H1 (cell line): Measurements from ENCODE around the gene EIF2AK2. TPM values are rescaled to one million over a fixed set of nuclear protein-coding genes. Genes with fewer than 3 reads are reported as not detected.

Experiments used
- CTCF ChIA-PET: fragments of 300-600 bp; sonication (Branson Sonifier 250); formaldehyde crosslinking; loops from one replicate; lab custom pipeline; 2021; ENCODE audit not compliant: partially characterized antibody; lab: Charles Lee
- POLR2A ChIA-PET: fragments of 300-600 bp; sonication (Branson Sonifier 250); formaldehyde crosslinking; loops from one replicate; lab custom pipeline; 2021; ENCODE audit warnings: inconsistent platforms; ENCODE audit not compliant: partially characterized antibody; lab: Charles Lee
- DNase-seq, 2 experiments: peaks; one replicate each; pipeline versions ENCODE4 v3.0.0 to v3.0.0-alpha.2; 2010 to 2022; ENCODE audit warnings: low spot score in 2 of 2, low read depth in 1 of 2, mixed read lengths in 1 of 2
- FAIRE-seq: peaks from 2 replicates; lab custom pipeline; 2011; peaks lifted over from hg19 to GRCh38; lab: Jason Lieb, UNC
- H2AFZ ChIP-seq: 2 replicates; pipeline ENCODE4 v1.8.1; 2012; ENCODE audit warnings: low read length, inconsistent platforms
- H2AK5ac ChIP-seq: 2 replicates; pipeline ENCODE4 v1.6.1; 2013; ENCODE audit warnings: low read depth, low read length
- H2BK120ac ChIP-seq: replicated peaks from 2 replicates; pipeline ENCODE3; 2013; ENCODE audit warnings: low read depth, low read length, inconsistent platforms
- H2BK12ac ChIP-seq: 2 replicates; pipeline ENCODE4 v1.6.1; 2013; ENCODE audit warnings: low read depth, low read length
- H2BK15ac ChIP-seq: 2 replicates; pipeline ENCODE4 v1.6.1; 2013; ENCODE audit warnings: low read length
- H2BK20ac ChIP-seq: 2 replicates; pipeline ENCODE4 v1.6.1; 2013; ENCODE audit warnings: low read length
- H2BK5ac ChIP-seq: 2 replicates; pipeline ENCODE4 v1.6.1; 2013; ENCODE audit warnings: low read depth, low read length
- H3K14ac ChIP-seq: 2 replicates; pipeline ENCODE4 v1.6.1; 2013; ENCODE audit warnings: inconsistent platforms; ENCODE audit not compliant: insufficient read length
- H3K18ac ChIP-seq: 2 replicates; pipeline ENCODE4 v1.6.1; 2013; ENCODE audit warnings: low read length; ENCODE audit errors: extremely low read depth
- H3K23ac ChIP-seq: 2 replicates; pipeline ENCODE4 v1.6.1; 2013; ENCODE audit warnings: inconsistent platforms; ENCODE audit not compliant: insufficient read length
- H3K23me2 ChIP-seq: 2 replicates; pipeline ENCODE4 v1.6.1; 2013; ENCODE audit warnings: low read depth, low read length
- H3K27ac ChIP-seq: 2 replicates; pipeline ENCODE4 v1.6.1; 2011; ENCODE audit warnings: low read depth, low read length, inconsistent platforms
- H3K27me3 ChIP-seq, 4 experiments: replicated peaks in 1 of 4; 1 replicate in 1 of 4; 2 replicates in 3 of 4; pipeline versions ENCODE4 v1.6.1 to v1.8.1; 2011 to 2013; ENCODE audit warnings: low read length in 3 of 4, mild to moderate bottlenecking in 3 of 4, inconsistent platforms in 2 of 4, mixed read lengths in 2 of 4, moderate library complexity in 1 of 4; ENCODE audit not compliant: control insufficient read depth in 3 of 4, insufficient read depth in 3 of 4; ENCODE audit errors: extremely low read depth in 1 of 4
- H3K36me3 ChIP-seq, 4 experiments: 2 replicates each; pipeline versions ENCODE4 v1.6.1 to v1.8.1; 2011 to 2013; ENCODE audit warnings: mild to moderate bottlenecking in 4 of 4, low read length in 3 of 4, moderate library complexity in 2 of 4, control low read depth in 1 of 4, inconsistent platforms in 1 of 4; ENCODE audit not compliant: insufficient read depth in 4 of 4, control insufficient read depth in 2 of 4
- H3K4ac ChIP-seq: replicated peaks from 2 replicates; pipeline ENCODE3; 2013; ENCODE audit warnings: low read length, low read depth, mixed read lengths, inconsistent platforms; ENCODE audit not compliant: insufficient read length
- H3K4me1 ChIP-seq, 4 experiments: replicated peaks in 1 of 4; 1 replicate in 1 of 4; 2 replicates in 3 of 4; pipeline versions ENCODE4 v1.6.1 to v1.8.1; 2011 to 2013; ENCODE audit warnings: low read length in 3 of 4, inconsistent platforms in 2 of 4, mixed read lengths in 1 of 4; ENCODE audit not compliant: insufficient read depth in 4 of 4, control insufficient read depth in 3 of 4
- H3K4me2 ChIP-seq, 2 experiments: 2 replicates each; pipeline versions ENCODE4 v1.6.1 to v1.8.1; 2011 to 2013; ENCODE audit warnings: low read depth in 2 of 2, low read length in 2 of 2, control low read depth in 1 of 2, inconsistent platforms in 1 of 2, mild to moderate bottlenecking in 1 of 2; ENCODE audit not compliant: insufficient read depth in 1 of 2
- H3K4me3 ChIP-seq, 4 experiments: fragments of 200-600, 300-600 bp in 1 of 4; sonication (generic), shearing (Covaris generic), sonication (Bioruptor Twin) in 1 of 4; 2 replicates each; pipeline versions ENCODE4 v1.5.1 to v1.8.1; 2011 to 2016; ENCODE audit warnings: low read length in 4 of 4, low read depth in 3 of 4, control low read depth in 2 of 4, inconsistent platforms in 2 of 4, mild to moderate bottlenecking in 2 of 4, mixed read lengths in 1 of 4, moderate library complexity in 1 of 4; ENCODE audit not compliant: insufficient read depth in 2 of 4; ENCODE audit errors: extremely low read depth in 1 of 4
- H3K56ac ChIP-seq: replicated peaks from 2 replicates; pipeline ENCODE3; 2013; ENCODE audit warnings: low read depth, mild to moderate bottlenecking, mixed read lengths, low read length, inconsistent platforms; ENCODE audit not compliant: insufficient read length
- H3K79me1 ChIP-seq: 2 replicates; pipeline ENCODE4 v1.6.1; 2013; ENCODE audit warnings: low read depth, low read length, control low read depth
- H3K79me2 ChIP-seq, 2 experiments: 2 replicates each; pipeline versions ENCODE4 v1.6.1 to v1.8.1; 2012 to 2013; ENCODE audit warnings: low read length in 2 of 2, mild to moderate bottlenecking in 2 of 2, inconsistent platforms in 1 of 2; ENCODE audit not compliant: insufficient read depth in 2 of 2, control insufficient read depth in 1 of 2
- H3K9ac ChIP-seq, 4 experiments: replicated peaks in 1 of 4; 1 replicate in 1 of 4; 2 replicates in 3 of 4; pipeline versions ENCODE4 v1.6.1 to v1.8.1; 2011 to 2013; ENCODE audit warnings: low read depth in 3 of 4, low read length in 3 of 4, control low read depth in 2 of 4, mild to moderate bottlenecking in 2 of 4, moderate library complexity in 2 of 4, inconsistent platforms in 1 of 4; ENCODE audit errors: extremely low read depth in 1 of 4
- H3K9me3 ChIP-seq, 2 experiments: 2 replicates each; pipeline versions ENCODE4 v1.6.1 to v1.8.1; 2012 to 2013; ENCODE audit warnings: mild to moderate bottlenecking in 2 of 2, moderate library complexity in 2 of 2, control low read depth in 1 of 2, inconsistent platforms in 1 of 2, low read depth in 1 of 2, low read length in 1 of 2, mixed read lengths in 1 of 2; ENCODE audit not compliant: insufficient read depth in 2 of 2
- H4K20me1 ChIP-seq, 2 experiments: replicated peaks in 1 of 2; 2 replicates each; pipeline versions ENCODE3 to v1.8.1; 2011 to 2013; ENCODE audit warnings: inconsistent platforms in 2 of 2, low read length in 2 of 2, mild to moderate bottlenecking in 1 of 2; ENCODE audit not compliant: insufficient read depth in 2 of 2, control insufficient read depth in 1 of 2
- H4K5ac ChIP-seq: 2 replicates; pipeline ENCODE4 v1.6.1; 2013; ENCODE audit warnings: low read length, low read depth, mixed read lengths, inconsistent platforms; ENCODE audit not compliant: insufficient read length
- H4K8ac ChIP-seq: 2 replicates; pipeline ENCODE4 v1.8.0; 2013; ENCODE audit warnings: mild to moderate bottlenecking, moderate library complexity, low read length, inconsistent platforms; ENCODE audit not compliant: insufficient read depth; ENCODE audit errors: extremely low read depth
- H4K91ac ChIP-seq: replicated peaks from 2 replicates; pipeline ENCODE3; 2013; ENCODE audit warnings: low read length, mixed read lengths, inconsistent platforms; ENCODE audit not compliant: insufficient read length
- NANOG ChIP-seq: IDR thresholded peaks from 2 replicates; pipeline ENCODE4 v1.6.1; 2011; ENCODE audit warnings: low read length, low read depth, mild to moderate bottlenecking, inconsistent platforms; ENCODE audit not compliant: insufficient read depth, poor library complexity, severe bottlenecking
- POLR2A ChIP-seq, 2 experiments: IDR thresholded peaks; 1 replicate in 1 of 2; 2 replicates in 1 of 2; pipeline ENCODE4 v1.6.1; 2011; ENCODE audit warnings: low read depth in 2 of 2, low read length in 2 of 2, mild to moderate bottlenecking in 2 of 2; ENCODE audit errors: control extremely low read depth in 1 of 2
- WGBS, 2 experiments: shearing (Covaris generic) in 1 of 2; methylation state at CpG; one replicate each; pipeline versions ENCODE4 v1.1.6 to v1.1.7; 2013 to 2015; ENCODE audit warnings: low lambda C conversion rate in 2 of 2, mixed read lengths in 2 of 2, inconsistent platforms in 1 of 2, low coverage in 1 of 2, missing lambda C conversion rate in 1 of 2; ENCODE audit not compliant: insufficient replicate concordance in 2 of 2, insufficient coverage in 1 of 2, insufficient read length in 1 of 2; ENCODE audit errors: extremely low coverage in 1 of 2, missing lambda C conversion rate in 1 of 2; 5-methylcytosine and 5-hydroxymethylcytosine counted together
- polyA plus RNA-seq, 7 experiments: library from polyadenylated mRNA; depleted of rRNA in 3 of 7; stranded (reverse) in 5 of 7; unstranded in 2 of 7; fragments of >200 nt in 5 of 7; fragments of 200-250 nt in 2 of 7; gene quantifications; 1 replicate in 5 of 7; 2 replicates in 1 of 7; 4 replicates in 1 of 7; pipeline versions ENCODE4 v1.2.1 to v1.2.3, GENCODE V29; 2011 to 2013; ENCODE audit warnings: missing spikeins in 2 of 7, mixed read lengths in 2 of 7
- total RNA-seq: library from RNA; stranded (reverse); fragmentation: NEBNext Ultra II Directional; extraction: Animal tissue kit (Norgen Biotek cat#: 25700); gene quantifications from 2 replicates; pipeline ENCODE4 v1.2.1, GENCODE V29; 2021
- TF ChIP-seq, protein P1 (sequence below), 3 experiments: IDR thresholded peaks; 1 replicate in 2 of 3; 2 replicates in 1 of 3; pipeline versions ENCODE4 v1.5.1 to v1.6.1; 2011; ENCODE audit warnings: low read length in 3 of 3, mild to moderate bottlenecking in 3 of 3, inconsistent platforms in 2 of 3, low read depth in 1 of 3, moderate library complexity in 1 of 3; ENCODE audit not compliant: insufficient read depth in 1 of 3; ENCODE audit errors: control extremely low read depth in 1 of 3

EIF2AK2 gene
- total and polyA plus RNA-seq, 2 of the 8 experiments (the other 6 are each of a cell fraction or from before 2014, with no cell fraction given) = 13.1 to 46.9 TPM

- H2BK15ac ChIP-seq = no peak overlapping the region
- peaks cover 0 to 7% (median 3%) of the 10 kb centered on the region in 4 experiments; a peak in 4 of 8 replicates for H3K36me3 ChIP-seq
- H2BK12ac ChIP-seq = no peak overlapping the region
- no peak overlapping the region for H2AK5ac ChIP-seq
- FAIRE-seq (no peak), DNase-seq (no peak)
- no peak overlapping the region for H2BK120ac ChIP-seq
- no peak overlapping the region for H3K9ac ChIP-seq
- no peaks in the 10 kb centered on the region for H3K4me1 ChIP-seq
- H4K91ac ChIP-seq = no peak overlapping the region
- H3K79me1 ChIP-seq = no peaks in the 10 kb centered on the region
- no peak overlapping the region for H3K56ac ChIP-seq
- CTCF ChIA-PET = interaction anchor here (1.0 kb wide), 1 partner anchor 71 kb away, joined by 4 read pairs; no protein-coding TSS in a partner anchor
- no peak overlapping the region for H3K4ac ChIP-seq
- H4K20me1 ChIP-seq = no peaks in the 10 kb centered on the region
- POLR2A ChIA-PET = interaction anchor here (0.7 to 1.7 kb wide), 3 partner anchors 12 to 121 kb away, joined by 3 read pairs; no protein-coding TSS in a partner anchor
- no peak overlapping the region for H2AFZ ChIP-seq
- H4K5ac ChIP-seq = no peak overlapping the region
- no peaks in the 10 kb centered on the region for H3K27me3 ChIP-seq
- H3K23me2 ChIP-seq = no peaks in the 10 kb centered on the region
- no peak overlapping the region for H2BK5ac ChIP-seq
- TF ChIP-seq NANOG (no peak), POLR2A (IDR thresholded peaks at IDR 0.05; ENCODE audit: control extremely low read depth in 1 of 2, low read depth in 2 of 2, low read length in 2 of 2) (no peak)
- TF ChIP-seq, protein P1, sequence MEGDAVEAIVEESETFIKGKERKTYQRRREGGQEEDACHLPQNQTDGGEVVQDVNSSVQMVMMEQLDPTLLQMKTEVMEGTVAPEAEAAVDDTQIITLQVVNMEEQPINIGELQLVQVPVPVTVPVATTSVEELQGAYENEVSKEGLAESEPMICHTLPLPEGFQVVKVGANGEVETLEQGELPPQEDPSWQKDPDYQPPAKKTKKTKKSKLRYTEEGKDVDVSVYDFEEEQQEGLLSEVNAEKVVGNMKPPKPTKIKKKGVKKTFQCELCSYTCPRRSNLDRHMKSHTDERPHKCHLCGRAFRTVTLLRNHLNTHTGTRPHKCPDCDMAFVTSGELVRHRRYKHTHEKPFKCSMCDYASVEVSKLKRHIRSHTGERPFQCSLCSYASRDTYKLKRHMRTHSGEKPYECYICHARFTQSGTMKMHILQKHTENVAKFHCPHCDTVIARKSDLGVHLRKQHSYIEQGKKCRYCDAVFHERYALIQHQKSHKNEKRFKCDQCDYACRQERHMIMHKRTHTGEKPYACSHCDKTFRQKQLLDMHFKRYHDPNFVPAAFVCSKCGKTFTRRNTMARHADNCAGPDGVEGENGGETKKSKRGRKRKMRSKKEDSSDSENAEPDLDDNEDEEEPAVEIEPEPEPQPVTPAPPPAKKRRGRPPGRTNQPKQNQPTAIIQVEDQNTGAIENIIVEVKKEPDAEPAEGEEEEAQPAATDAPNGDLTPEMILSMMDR (IDR thresholded peaks at IDR 0.05; ENCODE audit: control extremely low read depth in 1 of 3, insufficient read depth in 1 of 3, low read depth in 1 of 3, low read length in 3 of 3) = no peak
- H2BK20ac ChIP-seq = no peak overlapping the region
- H3K18ac ChIP-seq = no peak overlapping the region
- 90% methylated on average over 4 of the region's 4 CpGs; no CpG with 5 or more reads in 1 of the 2 experiments for WGBS, 2 experiments
- no peaks in the 10 kb centered on the region for H3K79me2 ChIP-seq
- H4K8ac ChIP-seq = no peak overlapping the region
- no peak overlapping the region for H3K4me3 ChIP-seq
- no peak overlapping the region for H3K23ac ChIP-seq
- no peaks in the 10 kb centered on the region for H3K9me3 ChIP-seq
- no peak overlapping the region for H3K14ac ChIP-seq
- H3K27ac ChIP-seq = no peak overlapping the region
- no peak overlapping the region for H3K4me2 ChIP-seq
Observed at GRCh38 chr2:37098416-37099118, 58.2 kb downstream of the EIF2AK2 start.
